ENCODE results near the gene TERT. TPM values are rescaled to one million over a fixed set of nuclear protein-coding genes. Genes with fewer than 3 reads are reported as not detected.

The TERT gene
- total and polyA plus RNA-seq, 2 donors (not counting 1 experiment from before 2014, with no cell fraction given), result 0.24 to 0.39 TPM

GRCh38 chr5:1222147-1222546, 72.7 kb downstream of the TERT start:
- Histone ChIP-seq H3K36me3 (replicated peaks in 1 of 2; ENCODE audit: control extremely low read depth in 1 of 2, control insufficient read depth in 1 of 2, extremely low read depth in 1 of 2, insufficient read depth in 2 of 2, low read length in 1 of 2) (no peaks in the 10 kb centered on the region), H3K79me2 (ENCODE audit: control insufficient read depth, insufficient read depth, low read length) (no peaks in the 10 kb centered on the region), H3K4me3 (ENCODE audit: control extremely low read depth in 1 of 5, extremely low read depth in 1 of 5, insufficient read depth in 1 of 5, low read depth in 2 of 5, low read length in 4 of 5) (no peak overlapping the region), H3K27me3 (replicated peaks in 1 of 4; ENCODE audit: control extremely low read depth in 1 of 4, control insufficient read depth in 3 of 4, insufficient read depth in 4 of 4, low read length in 3 of 4) (no peaks in the 10 kb centered on the region), H3K9ac (ENCODE audit: low read length) (no peak overlapping the region), H3K9me3 (ENCODE audit: control extremely low read depth in 1 of 3, control insufficient read depth in 2 of 3, insufficient read depth in 1 of 3, low read length in 2 of 3) (no peaks in the 10 kb centered on the region), H3K4me2 (replicated peaks; ENCODE audit: low read depth, low read length, poor library complexity, severe bottlenecking) (no peak overlapping the region), H3K4me1 (ENCODE audit: control insufficient read depth in 2 of 2, insufficient read depth in 2 of 2, low read length in 2 of 2) (no peaks in the 10 kb centered on the region), H4K20me1 (ENCODE audit: control insufficient read depth, insufficient read depth, low read length, poor library complexity, severe bottlenecking) (no peaks in the 10 kb centered on the region), H2AFZ (ENCODE audit: insufficient read depth, low read depth, low read length, poor library complexity, severe bottlenecking) (no peak overlapping the region), H3K27ac (ENCODE audit: low read length in 2 of 2) (no peak overlapping the region)
- peaks cover 6% of the 10 kb centered on the region for H3K27me3 Mint-ChIP-seq
- H3K4me3 Mint-ChIP-seq, result no peak overlapping the region
- DNase-seq (no peak), ATAC-seq (ENCODE audit: low read depth) (no peak)
- no peaks in the 10 kb centered on the region for H3K4me1 Mint-ChIP-seq
- POLR2A ChIA-PET, result no interaction called here
- no peak overlapping the region for H3K27ac Mint-ChIP-seq
- TF ChIP-seq EZH2 (IDR thresholded peaks at IDR 0.05; ENCODE audit: borderline replicate concordance, insufficient read depth, low read depth, low read length, poor library complexity, severe bottlenecking) (no peak), CTCF (IDR thresholded peaks at IDR 0.05) (no peak)
- intact Hi-C loops (cut with micrococcal nuclease), result no loop called here
- WGBS (ENCODE audit: insufficient coverage), result 98% methylated on average over 9 of the region's 9 CpGs
- no peaks in the 10 kb centered on the region for H3K9me3 Mint-ChIP-seq (ENCODE audit: insufficient read depth)
- CTCF ChIA-PET, result no interaction called here

DNA sequence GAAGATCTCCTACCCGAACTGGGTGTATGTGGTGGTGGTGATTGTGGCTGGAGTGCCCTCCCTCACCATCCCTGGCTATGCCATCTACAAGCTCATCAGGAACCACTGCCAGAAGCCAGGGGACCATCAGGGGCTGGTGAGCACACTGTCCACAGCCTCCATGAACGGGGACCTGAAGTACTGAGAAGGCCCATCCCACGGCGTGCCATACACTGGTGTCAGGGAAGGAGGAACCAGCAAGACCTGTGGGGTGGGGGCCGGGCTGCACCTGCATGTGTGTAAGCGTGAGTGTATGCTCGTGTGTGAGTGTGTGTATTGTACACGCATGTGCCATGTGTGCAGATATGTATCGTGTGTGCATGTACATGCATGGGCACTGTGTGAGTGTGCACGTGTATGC, 73.1 kb downstream of the TERT start:
- WGBS (ENCODE audit: insufficient coverage), result 93% methylated on average over 9 of the region's 10 CpGs
- peaks cover 0 to 2% (median 0%) of the 10 kb centered on the region in 3 donors for H3K9me3 ChIP-seq (ENCODE audit: control extremely low read depth in 1 of 3, control insufficient read depth in 2 of 3, insufficient read depth in 1 of 3, low read length in 2 of 3)
- H3K4me3 Mint-ChIP-seq, result no peak overlapping the region
- ChIA-PET POLR2A (no interaction called here), CTCF (no interaction called here)
- H3K4me1 ChIP-seq (ENCODE audit: control insufficient read depth in 2 of 2, insufficient read depth in 2 of 2, low read length in 2 of 2), result no peaks in the 10 kb centered on the region
- no peaks in the 10 kb centered on the region for H3K9me3 Mint-ChIP-seq (ENCODE audit: insufficient read depth)
- H3K9ac ChIP-seq (ENCODE audit: low read length), result no peak overlapping the region
- no peaks in the 10 kb centered on the region for H3K36me3 ChIP-seq (replicated peaks in 1 of 2; ENCODE audit: control extremely low read depth in 1 of 2, control insufficient read depth in 1 of 2, extremely low read depth in 1 of 2, insufficient read depth in 2 of 2, low read length in 1 of 2)
- H3K27ac Mint-ChIP-seq, result no peak overlapping the region
- H2AFZ ChIP-seq (ENCODE audit: insufficient read depth, low read depth, low read length, poor library complexity, severe bottlenecking), result no peak overlapping the region
- peaks cover 6% of the 10 kb centered on the region for H3K27me3 Mint-ChIP-seq
- no peak overlapping the region for H3K4me3 ChIP-seq (ENCODE audit: control extremely low read depth in 1 of 5, extremely low read depth in 1 of 5, insufficient read depth in 1 of 5, low read depth in 2 of 5, low read length in 4 of 5)
- DNase-seq (no peak), ATAC-seq (ENCODE audit: low read depth) (no peak)
- no peaks in the 10 kb centered on the region for H3K27me3 ChIP-seq (replicated peaks in 1 of 4; ENCODE audit: control extremely low read depth in 1 of 4, control insufficient read depth in 3 of 4, insufficient read depth in 4 of 4, low read length in 3 of 4)
- H3K27ac ChIP-seq (ENCODE audit: low read length in 2 of 2), result no peak overlapping the region
- H4K20me1 ChIP-seq (ENCODE audit: control insufficient read depth, insufficient read depth, low read length, poor library complexity, severe bottlenecking), result no peaks in the 10 kb centered on the region
- H3K4me2 ChIP-seq (replicated peaks; ENCODE audit: low read depth, low read length, poor library complexity, severe bottlenecking), result no peak overlapping the region
- TF ChIP-seq EZH2 (IDR thresholded peaks at IDR 0.05; ENCODE audit: borderline replicate concordance, insufficient read depth, low read depth, low read length, poor library complexity, severe bottlenecking) (no peak), CTCF (IDR thresholded peaks at IDR 0.05) (no peak)
- intact Hi-C loops (cut with micrococcal nuclease), result no loop called here
- H3K79me2 ChIP-seq (ENCODE audit: control insufficient read depth, insufficient read depth, low read length), result no peaks in the 10 kb centered on the region
- H3K4me1 Mint-ChIP-seq, result no peaks in the 10 kb centered on the region
